ENCODE data around the gene CDKL2. TPM values are rescaled to one million over a fixed set of nuclear protein-coding genes. Genes with fewer than 3 reads are reported as not detected.

The CDKL2 gene
- total RNA-seq, 2 donors from 2014 or later: 2.7 TPM; not detected in 1

GRCh38 chr4:75655562-75655961, 25.2 kb upstream of the CDKL2 start:
- no peaks in the 10 kb centered on the region for H3K9me3 ChIP-seq
- intact Hi-C loops (cut with DNase I): no loop called here
- DNase-seq (ENCODE audit: low spot score): no peak
- H3K27me3 ChIP-seq (replicated peaks; ENCODE audit: insufficient read depth): no peaks in the 10 kb centered on the region
- no peak overlapping the region for H3K4me3 ChIP-seq
- no peaks in the 10 kb centered on the region for H3K4me1 ChIP-seq (replicated peaks)
- TF ChIP-seq CTCF (IDR thresholded peaks at IDR 0.05): no peak
- 82% methylated on average over 2 of the region's 2 CpGs for WGBS
- H3K27ac ChIP-seq: no peak overlapping the region
- no peaks in the 10 kb centered on the region for H3K36me3 ChIP-seq

- Histone ChIP-seq H3K27ac (no peak overlapping the region), H3K36me3 (no peaks in the 10 kb centered on the region), H3K4me3 (no peak overlapping the region), H3K27me3 (replicated peaks; ENCODE audit: insufficient read depth) (no peaks in the 10 kb centered on the region), H3K4me1 (replicated peaks) (no peaks in the 10 kb centered on the region), H3K9me3 (no peaks in the 10 kb centered on the region)
- no peak for TF ChIP-seq CTCF (IDR thresholded peaks at IDR 0.05)
- no peak for TF ChIP-seq POLR2A (IDR thresholded peaks at IDR 0.05)
- TF ChIP-seq POLR2AphosphoS5 (IDR thresholded peaks at IDR 0.05): no peak
- WGBS: 70% methylated on average over 1 of the region's 1 CpG
- intact Hi-C loops (cut with DNase I): no loop called here
- DNase-seq (ENCODE audit: low spot score): no peak
These were observed 24.6 kb upstream of the CDKL2 start for GRCh38 chr4:75654905-75655304.

GRCh38 chr4:75653845-75654503, 23.6 kb upstream of the CDKL2 start:
- no peaks in the 10 kb centered on the region for H3K9me3 ChIP-seq
- no peak for DNase-seq (ENCODE audit: low spot score)
- intact Hi-C loops (cut with DNase I): no loop called here
- H3K4me3 ChIP-seq: no peak overlapping the region
- no peaks in the 10 kb centered on the region for H3K4me1 ChIP-seq (replicated peaks)
- TF ChIP-seq POLR2A (IDR thresholded peaks at IDR 0.05) (no peak), CTCF (IDR thresholded peaks at IDR 0.05) (peak in 2 of 4 experiments; percentile 21 to 40), POLR2AphosphoS5 (IDR thresholded peaks at IDR 0.05) (no peak)
- WGBS: 84% methylated on average over 2 of the region's 2 CpGs
- H3K27ac ChIP-seq: no peak overlapping the region
- H3K27me3 ChIP-seq (replicated peaks; ENCODE audit: insufficient read depth): no peaks in the 10 kb centered on the region
- H3K36me3 ChIP-seq: no peaks in the 10 kb centered on the region

GRCh38 chr4:75644095-75644494, 13.8 kb upstream of the CDKL2 start:
- intact Hi-C loops (cut with DNase I): no loop called here
- no peak overlapping the region for H3K27ac ChIP-seq
- no peaks in the 10 kb centered on the region for H3K27me3 ChIP-seq (replicated peaks; ENCODE audit: insufficient read depth)
- H3K4me3 ChIP-seq: no peak overlapping the region
- H3K9me3 ChIP-seq: no peaks in the 10 kb centered on the region
- 41% methylated on average over 4 of the region's 4 CpGs for WGBS
- peak; percentile 9 for DNase-seq (ENCODE audit: low spot score)
- no peaks in the 10 kb centered on the region for H3K4me1 ChIP-seq (replicated peaks)
- H3K36me3 ChIP-seq: no peaks in the 10 kb centered on the region
- TF ChIP-seq POLR2A (IDR thresholded peaks at IDR 0.05): no peak
- TF ChIP-seq POLR2AphosphoS5 (IDR thresholded peaks at IDR 0.05): peak; percentile 57
- TF ChIP-seq CTCF (IDR thresholded peaks at IDR 0.05): no peak

GRCh38 chr4:75643651-75644050, 13.3 kb upstream of the CDKL2 start:
- Histone ChIP-seq H3K4me1 (replicated peaks) (no peaks in the 10 kb centered on the region), H3K36me3 (no peaks in the 10 kb centered on the region), H3K9me3 (no peaks in the 10 kb centered on the region), H3K4me3 (no peak overlapping the region), H3K27ac (no peak overlapping the region), H3K27me3 (replicated peaks; ENCODE audit: insufficient read depth) (no peaks in the 10 kb centered on the region)
- no peak for DNase-seq (ENCODE audit: low spot score)
- intact Hi-C loops (cut with DNase I): no loop called here
- WGBS: 39% methylated on average over 3 of the region's 3 CpGs
- TF ChIP-seq POLR2A (IDR thresholded peaks at IDR 0.05): no peak
- no peak for TF ChIP-seq POLR2AphosphoS5 (IDR thresholded peaks at IDR 0.05)
- TF ChIP-seq CTCF (IDR thresholded peaks at IDR 0.05): no peak

Measured in prostate gland (tissue), 2 donors.